Kidney epithelial cell (primary cell): Measurements from ENCODE around the gene SORCS1. TPM values are rescaled to one million over a fixed set of nuclear protein-coding genes. Genes with fewer than 3 reads are reported as not detected.

Experiments
- DNase-seq: peaks from one replicate; pipeline ENCODE4 v3.0.0-alpha.2; 2010; ENCODE audit warnings: low read depth
- H3K27me3 ChIP-seq: 2 replicates; pipeline ENCODE4 v1.6.0; 2011; ENCODE audit warnings: low read length; ENCODE audit not compliant: control insufficient read depth, insufficient read depth
- H3K36me3 ChIP-seq: 2 replicates; pipeline ENCODE4 v1.5.1; 2011; ENCODE audit warnings: low read length; ENCODE audit not compliant: control insufficient read depth, insufficient read depth
- H3K4me3 ChIP-seq: 2 replicates; pipeline ENCODE4 v1.5.1; 2011; ENCODE audit warnings: low read depth, mild to moderate bottlenecking, control low read depth, low read length
- CTCF ChIP-seq: IDR thresholded peaks from 2 replicates; pipeline ENCODE4 v1.5.1; 2011; ENCODE audit warnings: mild to moderate bottlenecking, moderate library complexity, low read length, control low read depth, inconsistent platforms; ENCODE audit not compliant: insufficient read depth, poor library complexity, severe bottlenecking
- total RNA-seq: library from RNA; depleted of rRNA; stranded (reverse); fragments of >200 nt; gene quantifications from 2 replicates; pipeline ENCODE4 v1.2.3, GENCODE V29; 2015

The SORCS1 gene
- total RNA-seq, 1 donor from 2014 or later: 2.3 TPM

DNA sequence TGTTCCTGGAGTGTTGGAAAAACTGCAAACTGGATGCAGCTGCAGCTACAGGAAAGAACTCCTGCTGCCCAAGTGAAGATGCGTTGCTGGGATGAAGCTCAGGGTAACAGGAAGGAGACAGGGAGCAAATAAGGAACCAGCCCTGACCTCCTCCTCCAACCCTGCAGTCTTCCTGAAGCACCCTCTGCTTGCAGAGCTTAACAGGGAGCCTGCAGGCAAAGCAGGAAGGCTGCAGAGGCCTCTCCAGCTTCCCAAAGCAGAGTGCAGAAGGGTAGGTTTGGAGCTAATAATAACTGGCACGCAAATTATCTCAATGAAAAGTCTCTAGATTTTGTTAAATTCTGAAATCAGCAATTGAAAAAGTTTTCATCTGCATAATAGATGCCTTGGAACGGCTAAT, 92.5 kb downstream of the SORCS1 start:
- Histone ChIP-seq H3K27me3 (no peaks in the 10 kb centered on the region), H3K4me3 (no peak overlapping the region), H3K36me3 (no peaks in the 10 kb centered on the region)
- no peak for TF ChIP-seq CTCF
- no peak for DNase-seq

DNA sequence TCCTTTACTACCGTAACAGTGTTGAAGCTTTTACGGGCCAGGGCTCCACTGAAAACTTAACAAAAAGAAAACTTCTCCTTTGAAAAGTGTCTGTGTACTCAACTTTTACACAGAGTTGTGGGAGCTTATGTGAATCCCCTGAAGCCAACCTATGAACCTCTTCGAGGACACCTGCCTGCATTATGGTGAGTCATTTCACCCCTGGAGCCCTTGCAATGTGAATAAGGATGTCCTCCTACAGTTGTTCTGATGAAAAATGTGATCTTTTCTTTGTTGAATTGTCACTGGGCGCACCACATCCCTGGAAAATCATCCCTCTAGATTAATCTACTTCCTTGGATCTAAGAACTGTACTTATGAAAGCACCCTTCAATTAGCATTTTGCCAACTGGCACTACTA, 93.2 kb downstream of the SORCS1 start:
- no peaks in the 10 kb centered on the region for H3K27me3 ChIP-seq
- no peaks in the 10 kb centered on the region for H3K36me3 ChIP-seq
- no peak for TF ChIP-seq CTCF
- DNase-seq: no peak
- H3K4me3 ChIP-seq: no peak overlapping the region

DNA sequence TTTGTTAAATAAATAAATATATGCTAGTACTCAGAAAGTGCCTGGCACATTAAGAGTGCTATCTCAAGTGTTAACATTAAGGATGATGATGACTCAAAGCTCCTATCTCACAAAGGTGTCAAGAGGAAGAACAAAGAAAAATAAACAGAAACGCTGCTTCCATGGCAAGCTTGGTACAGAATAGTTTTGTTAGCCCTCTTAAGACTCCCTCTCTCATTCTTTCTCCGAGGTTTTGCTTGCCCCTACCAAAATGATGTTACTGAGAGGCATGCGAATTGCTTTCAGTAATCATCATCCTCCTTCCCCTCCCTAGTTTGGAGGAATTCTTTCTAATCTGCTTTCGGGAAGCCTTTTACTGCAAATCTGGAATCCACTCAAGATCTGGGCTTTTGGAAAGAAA, 96.7 kb downstream of the SORCS1 start:
- Histone ChIP-seq H3K27me3 (no peaks in the 10 kb centered on the region), H3K36me3 (no peaks in the 10 kb centered on the region), H3K4me3 (no peak overlapping the region)
- no peak for TF ChIP-seq CTCF
- no peak for DNase-seq

GRCh38 chr10:107064075-107064474, 100.4 kb downstream of the SORCS1 start:
- no peak for DNase-seq
- Histone ChIP-seq H3K27me3 (no peaks in the 10 kb centered on the region), H3K36me3 (no peaks in the 10 kb centered on the region), H3K4me3 (no peak overlapping the region)
- no peak for TF ChIP-seq CTCF

- TF ChIP-seq CTCF: no peak
- DNase-seq: no peak
- H3K36me3 ChIP-seq: no peaks in the 10 kb centered on the region
- no peak overlapping the region for H3K4me3 ChIP-seq
- no peaks in the 10 kb centered on the region for H3K27me3 ChIP-seq
Observed at GRCh38 chr10:107059872-107060271, 104.6 kb downstream of the SORCS1 start.

GRCh38 chr10:107059068-107059804, 105.3 kb downstream of the SORCS1 start:
- H3K36me3 ChIP-seq: no peaks in the 10 kb centered on the region
- no peaks in the 10 kb centered on the region for H3K27me3 ChIP-seq
- no peak overlapping the region for H3K4me3 ChIP-seq
- no peak for TF ChIP-seq CTCF
- DNase-seq: no peak
